ENCODE data around the gene SLFN12L. TPM values are rescaled to one million over a fixed set of nuclear protein-coding genes. Genes with fewer than 3 reads are reported as not detected.
A peak's percentile ranks its signal among the peaks of the same experiment; 100 is the strongest.
"Not testable (repeated sequence)": the region's sequence is repeated elsewhere in the genome, so short reads cannot be mapped to it uniquely, and the experiment has no call there.

SLFN12L gene
- total and polyA plus RNA-seq, 12 donors, result 0.13 to 2.0 (median 0.50) TPM; not detected in 1

- no peak overlapping the region for H3K27ac ChIP-seq
- no peak overlapping the region for H3K4me3 ChIP-seq
- intact Hi-C loops (cut with DNase I), result loop anchor here (5.0 to 10.0 kb wide), 2 partner anchors 365 to 367 kb away; no protein-coding TSS in a partner anchor
- no peaks in the 10 kb centered on the region for H3K9me3 ChIP-seq (replicated peaks in 1 of 3)
- H3K27me3 ChIP-seq, result no peaks in the 10 kb centered on the region
- no peak for TF ChIP-seq POLR2A (IDR thresholded peaks at IDR 0.05)
- peak in 1 of 6 experiments; percentile 5 for TF ChIP-seq CTCF (IDR thresholded peaks at IDR 0.05)
- 37 to 42% (median 40%) methylated on average over 4 to 5 of the region's 5 CpGs for WGBS, 4 donors
- H3K4me1 ChIP-seq (replicated peaks in 1 of 2), result no peaks in the 10 kb centered on the region
- no peak for DNase-seq
- H3K36me3 ChIP-seq (replicated peaks in 1 of 2), result no peaks in the 10 kb centered on the region
Observed at GRCh38 chr17:35539659-35540026, 2.2 kb upstream of the SLFN12L start.

- WGBS, 4 donors, result 66 to 79% (median 77%) methylated on average over 13 of the region's 13 CpGs
- H3K27me3 ChIP-seq, result no peaks in the 10 kb centered on the region
- TF ChIP-seq CTCF (IDR thresholded peaks at IDR 0.05) (no peak), POLR2A (IDR thresholded peaks at IDR 0.05) (no peak)
- H3K4me3 ChIP-seq, result no peak overlapping the region
- H3K27ac ChIP-seq, result no peak overlapping the region
- H3K9me3 ChIP-seq (replicated peaks in 1 of 3), result no peaks in the 10 kb centered on the region
- H3K36me3 ChIP-seq (replicated peaks in 1 of 2), result no peaks in the 10 kb centered on the region
- intact Hi-C loops (cut with DNase I), result loop anchor here in 1 of 2 donors (10.0 kb wide), 1 partner anchor 362 kb away; no protein-coding TSS in a partner anchor
- no peaks in the 10 kb centered on the region for H3K4me1 ChIP-seq (replicated peaks in 1 of 2)
- no peak for DNase-seq
Observed at GRCh38 chr17:35536664-35537171, 760 bp downstream of the SLFN12L start.

GRCh38 chr17:35535406-35535805 is 2.1 kb downstream of the SLFN12L start:
- not testable (repeated sequence) for DNase-seq; H3K4me1 ChIP-seq (replicated peaks in 1 of 2); H3K36me3 ChIP-seq (replicated peaks in 1 of 2); H3K27me3 ChIP-seq; H3K9me3 ChIP-seq (replicated peaks in 1 of 3); H3K27ac ChIP-seq; H3K4me3 ChIP-seq
- 79 to 87% (median 83%) methylated on average over 9 of the region's 9 CpGs for WGBS, 4 donors
- intact Hi-C loops (cut with DNase I), result loop anchor here (2.0 to 10.0 kb wide), 2 partner anchors 221 to 361 kb away; no protein-coding TSS in a partner anchor

GRCh38 chr17:35534576-35535093 is 2.8 kb downstream of the SLFN12L start:
- TF ChIP-seq CTCF (IDR thresholded peaks at IDR 0.05) (no peak), POLR2A (IDR thresholded peaks at IDR 0.05) (no peak)
- DNase-seq, result no peak
- Histone ChIP-seq H3K27ac (no peak overlapping the region), H3K4me3 (no peak overlapping the region), H3K4me1 (replicated peaks in 1 of 2) (no peaks in the 10 kb centered on the region), H3K27me3 (no peaks in the 10 kb centered on the region), H3K36me3 (replicated peaks in 1 of 2) (no peaks in the 10 kb centered on the region), H3K9me3 (replicated peaks in 1 of 3) (no peaks in the 10 kb centered on the region)
- intact Hi-C loops (cut with DNase I), result loop anchor here (2.0 to 10.0 kb wide), 3 partner anchors 220 to 360 kb away; no protein-coding TSS in a partner anchor
- WGBS, 4 donors, result 60 to 81% (median 73%) methylated on average over 3 of the region's 3 CpGs

GRCh38 chr17:35531160-35531559 is 6.3 kb downstream of the SLFN12L start:
- no peak overlapping the region for H3K4me3 ChIP-seq
- no peak overlapping the region for H3K27ac ChIP-seq
- 41 to 67% (median 55%) methylated on average over 1 of the region's 1 CpG for WGBS, 4 donors
- intact Hi-C loops (cut with DNase I), result loop anchor here in 1 of 2 donors (5.0 to 10.0 kb wide), 2 partner anchors 219 to 356 kb away; no protein-coding TSS in a partner anchor
- peaks cover 3% of the 10 kb centered on the region for H3K27me3 ChIP-seq
- no peaks in the 10 kb centered on the region for H3K36me3 ChIP-seq (replicated peaks in 1 of 2)
- H3K9me3 ChIP-seq (replicated peaks in 1 of 3), result no peaks in the 10 kb centered on the region
- H3K4me1 ChIP-seq (replicated peaks in 1 of 2), result no peaks in the 10 kb centered on the region
- DNase-seq, result no peak
- TF ChIP-seq POLR2A (IDR thresholded peaks at IDR 0.05), result no peak
- TF ChIP-seq CTCF (IDR thresholded peaks at IDR 0.05), result no peak
